GM12873 (cell line): Measurements from ENCODE around the gene N4BP2.

Source experiments
- TF ChIP-seq, protein P1 (sequence below): IDR thresholded peaks from 2 replicates; pipeline ENCODE4 v1.5.1; 2012; ENCODE audit warnings: low read depth, mild to moderate bottlenecking, moderate library complexity, low read length, control low read depth; ENCODE audit not compliant: insufficient read depth; ENCODE audit errors: missing control alignments

The N4BP2 gene

DNA sequence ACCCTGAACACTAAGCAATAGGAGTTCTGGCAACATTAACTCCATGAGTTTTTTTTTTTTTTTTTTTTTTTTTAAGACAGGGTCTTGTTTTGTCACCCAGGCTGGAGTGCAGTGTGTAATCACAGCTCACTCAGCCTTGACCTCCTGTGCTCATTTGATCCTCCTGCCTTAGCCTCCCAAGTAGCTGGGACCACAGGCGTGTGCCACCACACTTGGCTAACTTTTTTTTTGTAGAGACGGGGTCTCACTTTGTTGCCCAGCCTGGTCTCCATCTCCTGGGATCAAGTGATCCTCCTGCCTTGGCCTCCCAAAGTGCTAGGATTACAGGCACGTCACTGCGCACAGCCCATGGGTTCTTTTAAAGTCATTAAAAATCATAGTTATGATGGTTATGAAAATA, 145.2 kb downstream of the N4BP2 start:
- TF ChIP-seq, protein P1, sequence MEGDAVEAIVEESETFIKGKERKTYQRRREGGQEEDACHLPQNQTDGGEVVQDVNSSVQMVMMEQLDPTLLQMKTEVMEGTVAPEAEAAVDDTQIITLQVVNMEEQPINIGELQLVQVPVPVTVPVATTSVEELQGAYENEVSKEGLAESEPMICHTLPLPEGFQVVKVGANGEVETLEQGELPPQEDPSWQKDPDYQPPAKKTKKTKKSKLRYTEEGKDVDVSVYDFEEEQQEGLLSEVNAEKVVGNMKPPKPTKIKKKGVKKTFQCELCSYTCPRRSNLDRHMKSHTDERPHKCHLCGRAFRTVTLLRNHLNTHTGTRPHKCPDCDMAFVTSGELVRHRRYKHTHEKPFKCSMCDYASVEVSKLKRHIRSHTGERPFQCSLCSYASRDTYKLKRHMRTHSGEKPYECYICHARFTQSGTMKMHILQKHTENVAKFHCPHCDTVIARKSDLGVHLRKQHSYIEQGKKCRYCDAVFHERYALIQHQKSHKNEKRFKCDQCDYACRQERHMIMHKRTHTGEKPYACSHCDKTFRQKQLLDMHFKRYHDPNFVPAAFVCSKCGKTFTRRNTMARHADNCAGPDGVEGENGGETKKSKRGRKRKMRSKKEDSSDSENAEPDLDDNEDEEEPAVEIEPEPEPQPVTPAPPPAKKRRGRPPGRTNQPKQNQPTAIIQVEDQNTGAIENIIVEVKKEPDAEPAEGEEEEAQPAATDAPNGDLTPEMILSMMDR, result no peak

DNA sequence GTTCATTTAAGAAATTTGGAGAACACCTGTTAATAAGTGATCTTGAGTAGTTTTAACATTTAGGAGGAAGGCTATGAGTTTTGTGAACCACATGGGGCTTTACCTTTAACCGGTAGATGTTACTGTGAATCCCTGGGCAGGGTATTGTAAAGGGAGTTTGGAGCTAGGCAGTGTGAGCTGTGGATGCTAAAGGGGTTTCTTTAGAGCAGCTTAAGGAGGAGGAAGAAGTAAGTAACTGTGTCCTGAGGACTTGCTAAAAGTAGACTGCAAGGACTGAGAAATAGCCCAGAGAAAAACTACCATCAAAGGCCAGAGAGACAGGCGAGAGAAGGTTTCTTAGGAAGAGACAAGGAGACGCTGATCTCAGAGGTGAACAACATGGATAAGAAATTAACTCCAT, 145.8 kb downstream of the N4BP2 start:
- TF ChIP-seq, protein P1, result no peak

DNA sequence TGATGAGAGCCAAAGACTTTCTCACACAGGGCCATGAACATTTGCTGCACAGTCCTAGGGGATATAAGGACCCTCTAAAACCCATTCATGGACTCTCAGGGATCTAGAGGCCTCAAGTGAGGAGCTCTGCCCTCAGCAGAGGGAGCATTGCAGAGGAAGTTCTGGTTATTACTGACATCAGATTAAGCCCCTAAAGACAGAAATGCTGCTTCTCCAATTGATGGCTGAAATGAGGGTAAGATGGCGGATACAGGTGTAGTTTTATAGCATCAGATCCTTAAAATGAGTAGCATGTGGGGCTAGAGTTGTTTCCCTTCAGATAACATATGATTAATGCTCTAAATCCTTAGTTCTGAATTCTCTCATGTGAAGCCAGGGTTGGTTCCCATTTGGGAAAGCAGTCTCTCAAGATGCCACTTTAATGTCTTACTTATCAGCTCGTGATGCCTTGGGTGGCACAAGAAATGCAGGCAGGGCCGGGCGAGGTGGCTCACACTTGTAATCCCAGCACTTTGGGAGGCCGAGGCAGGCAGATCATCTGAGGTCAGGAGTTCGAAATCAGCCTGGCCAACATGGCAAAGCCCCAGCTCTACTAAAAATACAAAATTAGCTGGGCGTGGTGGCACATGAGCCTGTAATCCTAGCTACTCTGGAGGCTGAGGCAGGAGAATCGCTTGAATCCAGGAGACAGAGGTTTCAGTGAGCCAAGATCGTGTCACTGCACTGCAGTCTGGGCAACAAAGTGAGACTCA, 148.0 kb downstream of the N4BP2 start:
- TF ChIP-seq, protein P1, result no peak

DNA sequence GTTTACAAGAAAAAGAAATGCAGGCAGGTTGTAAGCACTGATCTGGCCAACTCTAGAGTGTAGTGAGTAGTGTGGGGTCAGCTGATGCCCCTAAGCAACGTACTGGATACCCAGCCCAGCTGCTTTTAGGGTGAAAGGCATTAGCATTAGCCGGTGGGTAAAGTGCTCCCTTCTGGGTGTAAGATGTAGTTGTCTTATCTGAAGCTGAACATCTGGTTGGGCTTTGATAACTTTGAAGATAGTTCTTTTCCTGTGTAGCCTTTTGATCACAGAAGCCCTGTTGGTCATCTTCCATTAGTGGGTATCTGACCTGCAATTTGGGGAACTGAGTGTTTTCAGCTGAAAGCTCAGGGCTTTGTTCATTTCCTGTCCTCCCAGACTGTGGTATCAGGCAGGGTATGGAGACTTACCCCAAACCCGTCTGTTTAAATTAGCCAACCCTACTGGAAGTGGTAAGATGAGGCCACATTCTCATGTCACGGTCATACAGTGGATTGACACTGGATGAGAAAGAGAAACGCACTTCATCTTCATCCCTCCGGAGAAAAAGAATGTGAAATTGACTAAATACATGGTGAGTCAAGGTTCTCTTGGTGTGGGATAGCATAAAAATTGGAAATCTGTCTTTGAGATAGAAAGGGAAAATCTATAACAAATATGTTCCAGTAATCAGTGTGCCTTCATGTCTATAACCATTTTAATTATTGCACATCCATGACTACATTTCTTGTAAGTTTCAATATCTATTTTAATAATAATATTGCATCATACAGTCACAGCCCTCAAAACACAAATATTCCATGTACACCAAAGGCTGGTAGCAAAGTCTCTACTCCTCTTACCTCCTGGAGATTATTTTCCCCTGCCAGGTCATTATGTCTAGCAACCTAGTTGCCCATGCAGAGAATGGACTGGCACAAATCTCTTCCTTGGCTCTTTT, 148.9 kb downstream of the N4BP2 start:
- TF ChIP-seq, protein P1, result no peak

DNA sequence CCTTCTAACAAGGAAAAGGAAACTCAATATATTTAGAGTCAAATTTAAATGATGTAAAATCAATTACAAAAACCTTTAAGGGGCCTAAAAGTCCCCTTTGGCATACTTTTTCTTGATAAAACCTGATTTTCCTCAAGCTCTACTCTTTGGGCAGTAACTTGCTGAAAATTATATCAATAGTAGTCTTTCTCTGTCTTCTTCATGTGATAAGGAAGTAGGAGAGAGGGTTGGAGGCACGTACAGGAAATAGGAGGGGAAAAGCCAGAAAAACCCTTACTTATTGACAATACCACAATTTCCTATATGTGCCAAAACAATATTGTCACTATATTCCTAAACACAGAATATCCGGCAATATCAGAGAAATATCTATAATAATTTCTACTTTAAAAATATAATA, 149.8 kb downstream of the N4BP2 start:
- TF ChIP-seq, protein P1, result no peak
